ENCODE measurements around the gene SCAP. TPM values are rescaled to one million over a fixed set of nuclear protein-coding genes. Genes with fewer than 3 reads are reported as not detected.

The SCAP gene
- total and polyA plus RNA-seq, 2 of the 13 experiments (the other 11 are each of a cell fraction or from before 2014, with no cell fraction given): 40.4 to 53.3 TPM

DNA sequence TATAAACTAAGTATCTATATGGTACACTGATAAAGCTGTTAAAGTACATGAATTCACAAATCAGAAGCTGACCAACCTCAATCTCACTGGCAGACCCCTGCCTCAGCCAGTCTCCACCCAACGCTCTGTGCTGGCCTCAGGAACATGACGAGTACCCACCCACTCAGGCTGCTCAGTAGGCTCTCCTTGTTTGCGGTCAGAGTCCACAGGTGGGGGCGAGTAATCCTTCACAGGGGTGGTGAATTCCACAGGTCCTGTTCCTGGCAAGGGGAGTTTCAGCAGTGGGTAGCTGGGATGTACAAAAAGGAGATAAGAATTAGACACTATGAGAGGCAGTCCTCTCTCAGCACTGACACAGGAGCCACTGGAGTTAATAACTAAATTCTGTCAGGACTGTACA, 40.9 kb downstream of the SCAP start:
- DNase-seq (ENCODE audit: low spot score) (no peak), ATAC-seq (peak; percentile 68), FAIRE-seq (no peak)
- peaks cover 34% of the 10 kb centered on the region for H3K4me1 ChIP-seq (ENCODE audit: insufficient read depth, low read length)
- POLR2A ChIA-PET: no interaction called here
- 55% methylated on average over 4 of the region's 4 CpGs for WGBS (ENCODE audit: low lambda C conversion rate)
- no peaks in the 10 kb centered on the region for H3K9me3 ChIP-seq (ENCODE audit: low read length)
- H3K27me3 ChIP-seq (ENCODE audit: control insufficient read depth in 1 of 2, insufficient read depth in 2 of 2, low read length in 2 of 2): no peaks in the 10 kb centered on the region
- no peak overlapping the region for H3K27ac ChIP-seq (ENCODE audit: extremely low read length, insufficient read depth, low read length)
- H3K36me3 ChIP-seq (replicated peaks in 1 of 2; ENCODE audit: control insufficient read depth in 1 of 2, insufficient read depth in 2 of 2, low read length in 2 of 2): peaks cover 13 to 49% of the 10 kb centered on the region in 2 experiments
- in situ Hi-C loops (cut with HindIII; ENCODE audit: extremely low pct_ligation_motif_present, low pct_unique_long_range_greater_than_20kb) (no loop called here), intact Hi-C loops (cut with micrococcal nuclease; ENCODE audit: unreplicated experiment) (no loop called here)
- H4K20me1 ChIP-seq (ENCODE audit: insufficient read depth, low read length): no peaks in the 10 kb centered on the region
- TF ChIP-seq HMG20B (CRISPR knock-in tag; conservative IDR thresholded peaks at IDR 0.05): no peak
- no peak for TF ChIP-seq MAX (IDR thresholded peaks at IDR 0.05)
- TF ChIP-seq, protein P1, sequence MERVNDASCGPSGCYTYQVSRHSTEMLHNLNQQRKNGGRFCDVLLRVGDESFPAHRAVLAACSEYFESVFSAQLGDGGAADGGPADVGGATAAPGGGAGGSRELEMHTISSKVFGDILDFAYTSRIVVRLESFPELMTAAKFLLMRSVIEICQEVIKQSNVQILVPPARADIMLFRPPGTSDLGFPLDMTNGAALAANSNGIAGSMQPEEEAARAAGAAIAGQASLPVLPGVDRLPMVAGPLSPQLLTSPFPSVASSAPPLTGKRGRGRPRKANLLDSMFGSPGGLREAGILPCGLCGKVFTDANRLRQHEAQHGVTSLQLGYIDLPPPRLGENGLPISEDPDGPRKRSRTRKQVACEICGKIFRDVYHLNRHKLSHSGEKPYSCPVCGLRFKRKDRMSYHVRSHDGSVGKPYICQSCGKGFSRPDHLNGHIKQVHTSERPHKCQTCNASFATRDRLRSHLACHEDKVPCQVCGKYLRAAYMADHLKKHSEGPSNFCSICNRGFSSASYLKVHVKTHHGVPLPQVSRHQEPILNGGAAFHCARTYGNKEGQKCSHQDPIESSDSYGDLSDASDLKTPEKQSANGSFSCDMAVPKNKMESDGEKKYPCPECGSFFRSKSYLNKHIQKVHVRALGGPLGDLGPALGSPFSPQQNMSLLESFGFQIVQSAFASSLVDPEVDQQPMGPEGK (CRISPR knock-in tag; IDR thresholded peaks at IDR 0.05): peak; percentile 42
- TF ChIP-seq, protein P2, sequence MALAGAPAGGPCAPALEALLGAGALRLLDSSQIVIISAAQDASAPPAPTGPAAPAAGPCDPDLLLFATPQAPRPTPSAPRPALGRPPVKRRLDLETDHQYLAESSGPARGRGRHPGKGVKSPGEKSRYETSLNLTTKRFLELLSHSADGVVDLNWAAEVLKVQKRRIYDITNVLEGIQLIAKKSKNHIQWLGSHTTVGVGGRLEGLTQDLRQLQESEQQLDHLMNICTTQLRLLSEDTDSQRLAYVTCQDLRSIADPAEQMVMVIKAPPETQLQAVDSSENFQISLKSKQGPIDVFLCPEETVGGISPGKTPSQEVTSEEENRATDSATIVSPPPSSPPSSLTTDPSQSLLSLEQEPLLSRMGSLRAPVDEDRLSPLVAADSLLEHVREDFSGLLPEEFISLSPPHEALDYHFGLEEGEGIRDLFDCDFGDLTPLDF (CRISPR knock-in tag; IDR thresholded peaks at IDR 0.05): no peak
- TF ChIP-seq ZNF749 (CRISPR knock-in tag; IDR thresholded peaks at IDR 0.05; ENCODE audit: borderline replicate concordance): no peak
- TF ChIP-seq MED13 (CRISPR knock-in tag; IDR thresholded peaks at IDR 0.05): no peak
- peak; percentile 35 for TF ChIP-seq TEAD3 (CRISPR knock-in tag; optimal IDR thresholded peaks at IDR 0.05; ENCODE audit: borderline replicate concordance)
- no peak for TF ChIP-seq HNRNPLL (IDR thresholded peaks at IDR 0.05; ENCODE audit: low read depth, low read length, poor library complexity, severe bottlenecking)
- TF ChIP-seq, protein P3, sequence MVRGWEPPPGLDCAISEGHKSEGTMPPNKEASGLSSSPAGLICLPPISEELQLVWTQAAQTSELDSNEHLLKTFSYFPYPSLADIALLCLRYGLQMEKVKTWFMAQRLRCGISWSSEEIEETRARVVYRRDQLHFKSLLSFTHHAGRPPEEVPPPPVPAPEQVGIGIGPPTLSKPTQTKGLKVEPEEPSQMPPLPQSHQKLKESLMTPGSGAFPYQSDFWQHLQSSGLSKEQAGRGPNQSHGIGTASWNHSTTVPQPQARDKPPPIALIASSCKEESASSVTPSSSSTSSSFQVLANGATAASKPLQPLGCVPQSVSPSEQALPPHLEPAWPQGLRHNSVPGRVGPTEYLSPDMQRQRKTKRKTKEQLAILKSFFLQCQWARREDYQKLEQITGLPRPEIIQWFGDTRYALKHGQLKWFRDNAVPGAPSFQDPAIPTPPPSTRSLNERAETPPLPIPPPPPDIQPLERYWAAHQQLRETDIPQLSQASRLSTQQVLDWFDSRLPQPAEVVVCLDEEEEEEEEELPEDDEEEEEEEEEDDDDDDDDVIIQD (CRISPR knock-in tag; IDR thresholded peaks at IDR 0.05; ENCODE audit: low read depth): no peak
- peak; percentile 30; the same call in 1 of the 2 replicates for TF ChIP-seq HNF4A (CRISPR knock-in tag; IDR thresholded peaks at IDR 0.05)
- TF ChIP-seq ARID4A (CRISPR knock-in tag; IDR thresholded peaks at IDR 0.05; ENCODE audit: borderline replicate concordance): peak; percentile 26; the same call in 1 of the 2 replicates
- TF ChIP-seq HNF4G (IDR thresholded peaks at IDR 0.05; ENCODE audit: borderline replicate concordance, low read depth, low read length): 0 out of 2 replicates have a peak, but pooled peaks have one; percentile 29
- no peak for TF ChIP-seq HNF4G (CRISPR knock-in tag; IDR thresholded peaks at IDR 0.05; ENCODE audit: borderline replicate concordance, low read depth)
- no TSS peak for BruUV-seq (replicated peaks)
- H3K9ac ChIP-seq (ENCODE audit: insufficient read depth, low read depth, low read length): no peak overlapping the region
- no peak overlapping the region for H3K4me3 ChIP-seq (replicated peaks in 1 of 3; ENCODE audit: insufficient read depth in 1 of 3, low read depth in 2 of 3, low read length in 3 of 3)
- 0 out of 2 replicates have a peak overlapping the region, but pooled peaks have one; percentile 2 for H3K4me2 ChIP-seq (ENCODE audit: low read depth, low read length)
- CTCF ChIA-PET (ENCODE audit: low intra/inter-chr PET ratio, low total read pairs): no interaction called here
- peaks cover 5% of the 10 kb centered on the region for H3K79me2 ChIP-seq (ENCODE audit: insufficient read depth, low read length)
- H2AFZ ChIP-seq (ENCODE audit: low read length): no peak overlapping the region

Data from HepG2 (cell line).